HFFc6 (cell line): ENCODE results near the gene TTBK1. TPM values are rescaled to one million over a fixed set of nuclear protein-coding genes. Genes with fewer than 3 reads are reported as not detected.

Source experiments
- DNase-seq: peaks from one replicate; pipeline ENCODE4 v3.0.0-alpha.2; 2018
- H3K27ac Mint-ChIP-seq: 2 replicates; pipeline ENCODE4 v1.8.0; 2020; ENCODE audit warnings: mild to moderate bottlenecking, mixed read lengths
- H3K27me3 Mint-ChIP-seq: 2 replicates; pipeline ENCODE4 v1.8.0; 2021; ENCODE audit warnings: mild to moderate bottlenecking, moderate library complexity, mixed read lengths; ENCODE audit not compliant: insufficient read depth
- H3K36me3 Mint-ChIP-seq: 2 replicates; pipeline ENCODE4 v1.8.0; 2021; ENCODE audit warnings: low read depth, mixed read lengths
- H3K4me1 Mint-ChIP-seq: 2 replicates; pipeline ENCODE4 v1.8.0; 2020; ENCODE audit warnings: low read depth, mixed read lengths
- H3K4me3 Mint-ChIP-seq: 2 replicates; pipeline ENCODE4 v1.8.0; 2020; ENCODE audit warnings: mild to moderate bottlenecking, moderate library complexity, mixed read lengths
- H3K9me3 Mint-ChIP-seq: 2 replicates; pipeline ENCODE4 v1.8.0; 2020; ENCODE audit warnings: mild to moderate bottlenecking, mixed read lengths
- total RNA-seq, 6 experiments: library from RNA; stranded (reverse); fragmentation: NEBNext Ultra II Directional; extraction: Animal tissue kit (Norgen Biotek cat#: 25700); gene quantifications; 2 replicates in 1 of 6; 3 replicates in 5 of 6; pipeline ENCODE4 v1.2.3, GENCODE V29; 2021
- TF ChIP-seq, protein P1 (sequence below): fragments of 200-600 bp; sonication (generic); IDR thresholded peaks from 2 replicates; pipeline ENCODE4 v1.5.0; 2021; ENCODE audit warnings: antibody characterized with exemption, mild to moderate bottlenecking

The TTBK1 gene
- total RNA-seq, 6 experiments from 2014 or later, result not detected

DNA sequence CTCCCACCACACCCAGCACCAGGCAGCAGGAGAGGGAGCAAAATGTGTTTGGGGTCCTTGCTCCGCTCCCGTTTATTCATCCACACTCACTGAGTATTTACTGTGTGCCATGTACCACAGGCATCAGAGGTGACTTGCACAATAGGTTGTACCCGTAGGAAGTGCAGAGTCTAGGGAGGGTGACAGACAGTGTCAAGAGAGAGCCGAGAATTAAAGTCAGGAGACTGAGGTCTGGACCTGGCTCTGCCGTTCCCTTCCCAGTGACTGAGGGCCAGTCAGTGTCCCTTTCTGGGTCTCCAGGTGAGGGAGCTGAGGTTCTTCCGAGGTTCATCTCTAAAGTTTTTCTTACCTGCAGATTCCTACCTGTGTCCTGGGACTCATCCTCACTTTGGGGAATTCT, 22.3 kb downstream of the TTBK1 start:
- TF ChIP-seq, protein P1, sequence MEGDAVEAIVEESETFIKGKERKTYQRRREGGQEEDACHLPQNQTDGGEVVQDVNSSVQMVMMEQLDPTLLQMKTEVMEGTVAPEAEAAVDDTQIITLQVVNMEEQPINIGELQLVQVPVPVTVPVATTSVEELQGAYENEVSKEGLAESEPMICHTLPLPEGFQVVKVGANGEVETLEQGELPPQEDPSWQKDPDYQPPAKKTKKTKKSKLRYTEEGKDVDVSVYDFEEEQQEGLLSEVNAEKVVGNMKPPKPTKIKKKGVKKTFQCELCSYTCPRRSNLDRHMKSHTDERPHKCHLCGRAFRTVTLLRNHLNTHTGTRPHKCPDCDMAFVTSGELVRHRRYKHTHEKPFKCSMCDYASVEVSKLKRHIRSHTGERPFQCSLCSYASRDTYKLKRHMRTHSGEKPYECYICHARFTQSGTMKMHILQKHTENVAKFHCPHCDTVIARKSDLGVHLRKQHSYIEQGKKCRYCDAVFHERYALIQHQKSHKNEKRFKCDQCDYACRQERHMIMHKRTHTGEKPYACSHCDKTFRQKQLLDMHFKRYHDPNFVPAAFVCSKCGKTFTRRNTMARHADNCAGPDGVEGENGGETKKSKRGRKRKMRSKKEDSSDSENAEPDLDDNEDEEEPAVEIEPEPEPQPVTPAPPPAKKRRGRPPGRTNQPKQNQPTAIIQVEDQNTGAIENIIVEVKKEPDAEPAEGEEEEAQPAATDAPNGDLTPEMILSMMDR, result no peak
- Mint-ChIP-seq H3K4me3 (no peak overlapping the region), H3K36me3 (no peaks in the 10 kb centered on the region), H3K27me3 (peaks cover 37% of the 10 kb centered on the region), H3K4me1 (peaks cover 13% of the 10 kb centered on the region), H3K27ac (no peak overlapping the region), H3K9me3 (no peaks in the 10 kb centered on the region)
- no peak for DNase-seq

DNA sequence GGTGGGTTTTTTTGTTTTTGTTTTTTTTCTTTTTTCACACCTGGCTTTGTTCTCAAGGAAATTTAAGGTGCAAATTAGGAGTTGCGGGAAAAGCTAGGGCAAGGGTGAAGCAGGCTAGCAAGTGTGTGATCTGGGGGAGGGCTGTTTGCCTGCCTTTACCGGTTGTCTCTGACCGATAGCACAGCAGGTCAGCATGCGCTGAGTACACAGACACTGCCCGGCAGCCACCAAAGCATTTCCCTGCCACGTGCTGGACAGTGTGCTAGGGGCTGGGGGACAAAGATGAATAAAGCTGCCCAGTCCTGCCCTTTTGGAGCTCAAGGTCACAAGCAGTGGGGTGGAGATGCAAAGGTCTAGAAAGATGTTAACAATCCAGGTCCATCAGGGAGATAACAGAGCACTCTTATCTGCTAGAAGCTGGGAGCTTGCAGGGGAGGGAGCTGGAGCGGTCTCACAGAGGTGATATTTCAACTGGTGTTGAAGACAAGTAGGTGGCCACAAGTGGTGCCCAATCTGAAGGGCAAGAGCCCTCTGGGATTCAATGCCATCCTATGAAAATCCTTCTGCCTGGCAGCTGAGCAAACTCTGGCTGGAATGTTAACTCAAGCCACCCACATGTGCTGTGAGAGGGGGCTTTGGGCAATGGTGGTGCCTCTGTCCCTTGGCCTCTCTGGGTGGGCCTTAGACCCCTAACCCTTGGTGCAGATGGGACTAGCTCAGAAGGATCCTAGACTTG, 24.5 kb downstream of the TTBK1 start:
- H3K4me1 Mint-ChIP-seq, result peaks cover 13% of the 10 kb centered on the region
- no peak overlapping the region for H3K27ac Mint-ChIP-seq
- H3K36me3 Mint-ChIP-seq, result no peaks in the 10 kb centered on the region
- TF ChIP-seq, protein P1, result no peak
- no peaks in the 10 kb centered on the region for H3K9me3 Mint-ChIP-seq
- DNase-seq, result no peak
- H3K4me3 Mint-ChIP-seq, result no peak overlapping the region
- peaks cover 38% of the 10 kb centered on the region for H3K27me3 Mint-ChIP-seq

DNA sequence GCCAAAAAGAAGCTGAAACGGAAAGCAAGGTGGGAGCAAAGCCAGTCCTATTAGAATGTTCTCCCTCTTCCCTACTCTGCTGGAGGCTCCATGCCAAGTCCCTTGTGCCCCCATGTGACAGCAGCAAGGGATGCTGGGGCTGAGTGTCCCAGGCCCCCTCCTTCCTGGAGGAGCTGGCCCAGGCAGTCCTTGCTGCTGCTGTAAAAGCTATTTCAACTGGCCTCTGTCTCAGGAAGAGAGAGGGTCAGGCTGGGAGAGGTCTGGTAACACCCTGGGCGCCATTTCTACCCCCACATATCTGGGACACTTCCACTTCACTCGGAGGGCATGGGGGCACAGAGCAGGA, 25.0 kb downstream of the TTBK1 start:
- Mint-ChIP-seq H3K27ac (no peak overlapping the region), H3K27me3 (peaks cover 38% of the 10 kb centered on the region)
- DNase-seq, result no peak

DNA sequence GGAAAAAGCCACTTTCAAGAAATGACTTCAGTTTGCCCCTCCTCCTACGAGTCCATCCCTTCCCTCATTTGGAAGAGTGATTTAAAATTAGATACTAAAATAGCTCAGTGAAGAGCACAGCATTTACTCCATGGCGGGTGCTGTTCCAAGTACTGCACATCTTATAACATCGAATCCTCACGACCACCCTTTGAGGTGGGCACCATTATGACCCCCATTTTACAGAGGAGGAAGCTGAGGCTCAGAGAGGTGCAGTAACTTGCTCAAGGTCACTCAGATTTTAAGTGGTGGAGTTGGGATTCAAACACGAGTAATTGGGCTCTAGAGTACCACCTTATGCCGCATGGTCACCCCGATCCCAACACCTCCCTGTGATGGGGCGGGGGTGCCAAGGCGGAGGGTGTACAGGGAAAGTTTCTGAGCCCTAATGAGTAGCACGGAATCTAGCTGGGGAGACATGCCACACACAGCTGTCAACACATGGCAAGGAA, 25.5 kb downstream of the TTBK1 start:
- Mint-ChIP-seq H3K27me3 (peaks cover 39% of the 10 kb centered on the region), H3K9me3 (no peaks in the 10 kb centered on the region), H3K4me3 (peak overlapping the region; percentile 73; the same call in 1 of the 2 replicates), H3K36me3 (no peaks in the 10 kb centered on the region), H3K27ac (no peak overlapping the region), H3K4me1 (peaks cover 13% of the 10 kb centered on the region)
- TF ChIP-seq, protein P1, result no peak
- DNase-seq, result no peak

More for the DNA sequence above, 25.0 kb downstream of the TTBK1 start:
- Mint-ChIP-seq H3K9me3 (no peaks in the 10 kb centered on the region), H3K4me1 (peaks cover 13% of the 10 kb centered on the region), H3K4me3 (no peak overlapping the region), H3K36me3 (no peaks in the 10 kb centered on the region)
- TF ChIP-seq, protein P1, result no peak

DNA sequence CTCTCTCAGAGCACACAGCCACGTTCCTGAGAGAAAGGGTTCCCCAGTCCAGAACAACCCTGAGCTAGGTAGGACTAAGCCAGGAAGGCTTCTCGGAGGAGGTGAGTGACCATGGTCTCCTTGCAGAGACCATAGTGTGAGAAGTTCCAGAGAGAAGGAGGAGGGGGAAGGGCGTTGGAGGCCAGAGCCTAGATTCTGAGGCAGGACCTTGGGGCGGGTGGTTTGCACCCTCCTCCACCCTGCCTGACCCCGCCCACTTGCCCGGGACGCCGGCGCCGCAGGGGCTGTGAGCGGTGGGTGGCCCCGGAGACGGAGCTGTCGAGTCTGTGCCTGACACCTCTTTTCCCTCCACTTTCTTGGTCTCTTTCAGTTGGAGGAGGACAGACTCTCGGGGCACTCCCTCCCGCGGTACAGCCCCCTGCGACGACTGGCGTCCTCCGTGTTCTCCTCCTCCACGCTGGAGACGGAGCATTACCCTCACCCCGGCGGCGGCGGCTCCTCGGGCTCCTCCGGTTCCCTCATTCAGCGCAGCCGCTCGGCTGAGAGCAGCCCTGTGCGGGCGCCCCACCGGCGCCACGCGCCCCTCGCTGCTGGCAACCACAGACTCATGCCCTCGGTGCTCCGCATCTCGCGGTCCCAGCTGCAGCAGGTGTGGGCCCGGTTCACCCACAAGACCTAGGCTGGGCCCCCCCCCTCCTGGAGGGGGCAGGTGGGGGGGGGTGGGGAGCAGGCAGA, 26.2 kb downstream of the TTBK1 start:
- Mint-ChIP-seq H3K9me3 (no peaks in the 10 kb centered on the region), H3K4me1 (peaks cover 13% of the 10 kb centered on the region), H3K4me3 (peak overlapping the region; percentile 73; the same call in 1 of the 2 replicates), H3K27me3 (peaks cover 44% of the 10 kb centered on the region), H3K36me3 (no peaks in the 10 kb centered on the region), H3K27ac (no peak overlapping the region)
- DNase-seq, result no peak
- TF ChIP-seq, protein P1, result no peak
